K562 (cell line): Measurements from ENCODE around the gene LACC1.

ENCODE experiments used
- CTCF ChIP-seq, 3 experiments: IDR thresholded peaks in 2 of 3; conservative IDR thresholded peaks in 1 of 3; 2 replicates each; pipeline ENCODE4 v1.5.1; 2011 to 2012; ENCODE audit warnings: low read length in 3 of 3, mild to moderate bottlenecking in 3 of 3, control low read depth in 2 of 3, improper control_type of control experiment in 1 of 3, inconsistent platforms in 1 of 3, low read depth in 1 of 3, mixed read lengths in 1 of 3, moderate library complexity in 1 of 3; ENCODE audit not compliant: insufficient read depth in 2 of 3
- FOS ChIP-seq: IDR thresholded peaks from 3 replicates; pipeline ENCODE4 v1.6.1; 2011; ENCODE audit not compliant: insufficient read length; ENCODE audit errors: extremely low read depth
- IRF2 ChIP-seq: sonication (generic); formaldehyde crosslinking; IDR thresholded peaks from 2 replicates; pipeline ENCODE4 v1.8.1; 2022; ENCODE audit warnings: mild to moderate bottlenecking, missing genetic modification reagents
- MAZ ChIP-seq, 2 experiments: fragments of 450-650 bp in 1 of 2; sonication (generic) in 1 of 2; formaldehyde crosslinking; IDR thresholded peaks in 1 of 2; conservative IDR thresholded peaks in 1 of 2; 2 replicates each; pipeline versions ENCODE4 v1.4.0 to v1.5.0; 2020; ENCODE audit warnings: mild to moderate bottlenecking in 1 of 2, missing genetic modification reagents in 1 of 2
- MNT ChIP-seq, 2 experiments: fragments of 450-650 bp; conservative IDR thresholded peaks; 2 replicates each; pipeline ENCODE4 v1.6.1; 2017; ENCODE audit warnings: mild to moderate bottlenecking in 2 of 2, moderate library complexity in 2 of 2
- SMC3 ChIP-seq: conservative IDR thresholded peaks from 2 replicates; pipeline ENCODE4 v1.6.1; 2011; ENCODE audit warnings: low read depth, low read length, improper control_type of control experiment; ENCODE audit not compliant: insufficient read depth
- SPI1 ChIP-seq: IDR thresholded peaks from 2 replicates; pipeline ENCODE4 v1.6.1; 2011; ENCODE audit warnings: low read depth, low read length, control low read depth, borderline replicate concordance
- ZNF143 ChIP-seq: sonication (generic); formaldehyde crosslinking; IDR thresholded peaks from 2 replicates; pipeline ENCODE4 v1.9.0; 2022; ENCODE audit warnings: mild to moderate bottlenecking, missing genetic modification reagents
- ZNF274 ChIP-seq: IDR thresholded peaks from 2 replicates; pipeline ENCODE4 v1.6.1; 2011; ENCODE audit warnings: low read depth, mild to moderate bottlenecking, low read length, moderate library complexity, borderline replicate concordance
- ZNF324 ChIP-seq: fragments of 250-450 bp; sonication (Bioruptor Pico); IDR thresholded peaks from 2 replicates; pipeline ENCODE4 v1.4.0; 2020; ENCODE audit warnings: mild to moderate bottlenecking
- ZNF589 ChIP-seq: fragments of 200-800 bp; sonication (Bioruptor generic); IDR thresholded peaks from 2 replicates; pipeline ENCODE4 v1.6.1; 2016; ENCODE audit warnings: low read depth, missing genetic modification characterization, missing compliant biosample characterization

- TF ChIP-seq IRF2 (CRISPR knock-in tag) = no peak
- TF ChIP-seq ZNF324 (CRISPR knock-in tag) = no peak
- no peak for TF ChIP-seq CTCF (IDR thresholded peaks at IDR 0.05 in 2 of 3, conservative IDR thresholded peaks at IDR 0.05 in 1 of 3; ENCODE audit: insufficient read depth in 2 of 3, low read depth in 1 of 3, low read length in 3 of 3)
- no peak for TF ChIP-seq ZNF589 (CRISPR knock-in tag)
- no peak for TF ChIP-seq ZNF274
- TF ChIP-seq SPI1 = no peak
- TF ChIP-seq FOS = no peak
- no peak for TF ChIP-seq SMC3
- no peak for TF ChIP-seq ZNF143
- TF ChIP-seq MNT (conservative IDR thresholded peaks at IDR 0.05) = no peak
- TF ChIP-seq MAZ (CRISPR knock-in tag; conservative IDR thresholded peaks at IDR 0.05 in 1 of 2, IDR thresholded peaks at IDR 0.05 in 1 of 2) = no peak
These were observed 2.4 kb upstream of the LACC1 start for GRCh38 chr13:43877326-43877725.
